NCI-H1436 (cell line): ENCODE data around the gene GK.
"Not testable (repeated sequence)": the region's sequence is repeated elsewhere in the genome, so short reads cannot be mapped to it uniquely, and the experiment has no call there.

Experiments used
- DNase-seq: peaks from one replicate; lab custom pipeline; 2025; lab: John Stamatoyannopoulos, UW

The GK gene

DNA sequence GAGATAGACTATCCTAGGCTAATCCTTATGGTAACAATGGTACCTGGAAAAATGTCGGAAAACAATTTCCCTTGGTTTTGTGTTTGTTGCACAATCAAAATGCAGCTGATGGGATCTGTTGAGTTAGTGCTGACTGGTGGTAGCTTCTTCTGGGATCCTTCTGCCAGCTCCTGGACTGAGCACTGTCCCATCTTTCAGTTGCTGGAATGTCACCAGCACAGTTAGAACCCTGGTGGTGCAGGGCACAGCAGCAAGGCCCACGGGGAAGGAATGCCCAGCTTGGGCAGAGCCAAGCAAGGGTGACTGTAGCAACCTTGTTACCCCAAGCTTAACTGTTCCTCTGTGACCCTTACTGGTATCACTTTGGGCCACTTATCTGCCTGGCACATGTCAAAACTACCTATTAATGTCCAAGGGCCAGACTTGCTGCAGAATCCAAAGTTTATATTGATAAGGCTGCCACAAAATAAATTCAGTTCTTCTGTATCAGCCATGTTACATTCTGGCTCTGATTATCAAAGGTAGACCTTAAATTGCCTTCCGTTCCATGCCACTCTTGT, 53.1 kb downstream of the GK start:
- no peak for DNase-seq

DNA sequence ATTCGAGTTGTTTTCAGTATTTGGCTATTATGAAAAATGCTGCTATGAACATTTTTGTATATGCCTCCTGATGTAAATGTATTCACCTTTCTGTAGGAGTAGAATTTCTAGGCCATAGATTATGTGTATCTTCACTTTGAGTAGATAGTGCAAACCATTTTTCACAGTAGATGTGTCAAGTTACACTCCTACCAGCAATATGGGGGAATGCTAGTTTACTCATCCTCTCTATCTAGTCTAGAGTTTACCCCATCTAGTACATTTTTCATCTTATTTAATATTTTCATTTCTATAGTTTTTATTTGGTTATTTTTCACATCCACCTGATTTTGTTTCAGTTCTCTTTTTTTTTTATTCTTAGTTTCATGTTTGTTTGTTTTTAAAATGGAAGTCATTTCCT, 59.0 kb downstream of the GK start:
- no peak for DNase-seq

- DNase-seq = peak; percentile 2
Observed at GRCh38 chrX:30713061-30713525, 59.9 kb downstream of the GK start.

GRCh38 chrX:30714138-30714537, 60.9 kb downstream of the GK start:
- DNase-seq = no peak

DNA sequence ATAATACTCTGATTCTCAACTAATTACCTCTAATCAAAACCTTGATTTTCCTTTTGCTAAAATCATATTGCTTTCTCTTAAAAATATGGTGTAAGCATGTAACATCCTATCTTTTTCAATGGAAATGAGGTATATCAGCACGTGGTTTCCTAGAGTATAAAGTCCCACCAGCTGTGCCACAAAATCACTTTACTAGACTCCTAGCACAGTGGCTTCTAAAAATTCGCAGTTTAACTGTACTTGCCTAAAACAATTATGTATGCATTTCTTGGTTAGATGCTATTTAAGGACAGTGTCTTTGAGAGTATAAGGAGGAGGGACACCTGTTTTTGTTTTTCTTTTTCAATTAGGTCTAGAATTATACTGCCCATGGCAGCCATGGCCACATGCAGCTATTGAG, 62.8 kb downstream of the GK start:
- DNase-seq = no peak

- no peak for DNase-seq
Observed at GRCh38 chrX:30733852-30734660, 80.8 kb downstream of the GK start.

DNA sequence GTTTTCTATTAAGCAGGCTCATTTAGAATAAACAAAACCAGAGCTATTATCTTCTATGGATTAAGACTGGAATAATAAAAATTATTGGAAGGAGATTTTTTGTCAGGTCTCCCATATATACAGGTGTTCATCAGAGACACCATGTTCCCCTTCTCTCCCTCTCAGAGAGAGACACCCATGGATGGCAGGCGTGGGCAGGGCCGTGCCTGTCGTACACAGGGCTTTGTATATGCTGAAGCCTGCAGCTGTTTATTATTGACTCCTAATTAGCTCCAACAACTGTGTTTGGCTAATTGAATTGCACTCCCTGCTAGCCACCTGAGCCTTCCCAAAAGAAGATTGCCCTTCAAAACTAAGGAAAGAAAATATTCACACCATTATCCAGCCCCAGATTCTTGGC, 81.6 kb downstream of the GK start:
- DNase-seq = no peak

GRCh38 chrX:30735839-30736238, 82.6 kb downstream of the GK start:
- peak; percentile 14 for DNase-seq

GRCh38 chrX:30741545-30741944, 88.3 kb downstream of the GK start:
- no peak for DNase-seq

GRCh38 chrX:30748342-30748960, 95.2 kb downstream of the GK start:
- no peak for DNase-seq

GRCh38 chrX:30751497-30751896, 98.3 kb downstream of the GK start:
- DNase-seq = no peak

- DNase-seq = no peak
Observed at GRCh38 chrX:30762755-30763154, 109.5 kb downstream of the GK start.

GRCh38 chrX:30773764-30774163, 120.5 kb downstream of the GK start:
- not testable (repeated sequence) for DNase-seq

- DNase-seq = no peak
Observed at GRCh38 chrX:30777575-30777974, 124.4 kb downstream of the GK start.

- no peak for DNase-seq
Observed at GRCh38 chrX:30779453-30780030, 126.3 kb downstream of the GK start.
